ACC112 (cell line): ENCODE measurements around the gene UBXN11.

Experiments
- H2AFZ ChIP-seq: fragments of 200-600 bp; sonication (generic); one replicate; pipeline ENCODE4 v1.6.0; 2017; ENCODE audit warnings: antibody characterized with exemption, low read length; ENCODE audit not compliant: unreplicated experiment
- H3K27ac ChIP-seq: fragments of 200-600 bp; sonication (generic); 2 replicates; pipeline ENCODE4 v1.5.1; 2014; ENCODE audit warnings: low read depth, mild to moderate bottlenecking, antibody characterized with exemption, low read length, moderate library complexity
- H3K27me3 ChIP-seq: fragments of 200-600 bp; sonication (generic); 2 replicates; pipeline ENCODE4 v1.6.1; 2014; ENCODE audit warnings: mild to moderate bottlenecking, antibody characterized with exemption, low read length, moderate library complexity, mixed read lengths; ENCODE audit not compliant: insufficient read depth
- H3K36me3 ChIP-seq: fragments of 200-600 bp; sonication (generic); 2 replicates; pipeline ENCODE4 v1.6.1; 2016; ENCODE audit warnings: mild to moderate bottlenecking, antibody characterized with exemption, low read length, moderate library complexity, mixed read lengths; ENCODE audit not compliant: insufficient read depth
- H3K4me1 ChIP-seq: fragments of 200-600 bp; sonication (generic); one replicate; pipeline ENCODE4 v1.6.1; 2016; ENCODE audit warnings: low read length, mixed read lengths; ENCODE audit not compliant: insufficient read depth, unreplicated experiment, control insufficient read depth
- H3K4me3 ChIP-seq: fragments of 200-600 bp; sonication (generic); 2 replicates; pipeline ENCODE4 v1.5.1; 2014; ENCODE audit warnings: mild to moderate bottlenecking, low read depth, low read length
- H3K79me2 ChIP-seq: fragments of 200-600 bp; sonication (generic); one replicate; pipeline ENCODE4 v1.6.0; 2016; ENCODE audit warnings: low read length; ENCODE audit not compliant: control insufficient read depth, unreplicated experiment, insufficient read depth

UBXN11 gene

GRCh38 chr1:26283279-26283853 lies 23.1 kb downstream of the UBXN11 start:
- Histone ChIP-seq H3K27ac (peak overlapping the region; percentile 83), H3K4me3 (no peak overlapping the region), H3K27me3 (no peaks in the 10 kb centered on the region), H3K79me2 (peaks cover 40% of the 10 kb centered on the region), H2AFZ (no peak overlapping the region), H3K36me3 (no peaks in the 10 kb centered on the region), H3K4me1 (peaks cover 85% of the 10 kb centered on the region)

- H3K36me3 ChIP-seq: peaks cover 2% of the 10 kb centered on the region; the same call in 1 of the 2 replicates
- H2AFZ ChIP-seq: no peak overlapping the region
- H3K4me1 ChIP-seq: peaks cover 87% of the 10 kb centered on the region
- H3K4me3 ChIP-seq: peak overlapping the region; percentile 90
- H3K27ac ChIP-seq: peak overlapping the region; percentile 89
- no peaks in the 10 kb centered on the region for H3K27me3 ChIP-seq
- H3K79me2 ChIP-seq: peaks cover 40% of the 10 kb centered on the region
Observed at GRCh38 chr1:26282401-26282918, 24.0 kb downstream of the UBXN11 start.

GRCh38 chr1:26281971-26282370 lies 24.5 kb downstream of the UBXN11 start:
- peak overlapping the region; percentile 89 for H3K27ac ChIP-seq
- H3K27me3 ChIP-seq: no peaks in the 10 kb centered on the region
- peaks cover 40% of the 10 kb centered on the region for H3K79me2 ChIP-seq
- H2AFZ ChIP-seq: no peak overlapping the region
- peaks cover 87% of the 10 kb centered on the region for H3K4me1 ChIP-seq
- peaks cover 5% of the 10 kb centered on the region; the same call in 1 of the 2 replicates for H3K36me3 ChIP-seq
- peak overlapping the region; percentile 90 for H3K4me3 ChIP-seq

- H3K4me3 ChIP-seq: peak overlapping the region; percentile 90
- peaks cover 10% of the 10 kb centered on the region; the same call in 1 of the 2 replicates for H3K36me3 ChIP-seq
- H3K27me3 ChIP-seq: no peaks in the 10 kb centered on the region
- no peak overlapping the region for H2AFZ ChIP-seq
- H3K27ac ChIP-seq: peak overlapping the region; percentile 89
- peaks cover 40% of the 10 kb centered on the region for H3K79me2 ChIP-seq
- peaks cover 87% of the 10 kb centered on the region for H3K4me1 ChIP-seq
Observed at GRCh38 chr1:26281091-26281958, 25.1 kb downstream of the UBXN11 start.

GRCh38 chr1:26280333-26281042 lies 25.9 kb downstream of the UBXN11 start:
- H2AFZ ChIP-seq: no peak overlapping the region
- peaks cover 40% of the 10 kb centered on the region for H3K79me2 ChIP-seq
- H3K4me3 ChIP-seq: peak overlapping the region; percentile 90
- peaks cover 89% of the 10 kb centered on the region for H3K4me1 ChIP-seq
- no peaks in the 10 kb centered on the region for H3K27me3 ChIP-seq
- H3K27ac ChIP-seq: peak overlapping the region; percentile 89
- peaks cover 10% of the 10 kb centered on the region; the same call in 1 of the 2 replicates for H3K36me3 ChIP-seq

GRCh38 chr1:26279456-26280332 lies 26.7 kb downstream of the UBXN11 start, which contains the start of gene SH3BGRL3:
SH3BGRL3 (plus strand) TSS chr1:26280086; CDS start chr1:26280156, 70 bp downstream.
- Histone ChIP-seq H3K4me1 (peaks cover 89% of the 10 kb centered on the region), H3K27me3 (no peaks in the 10 kb centered on the region), H2AFZ (no peak within 1 kb of the TSS), H3K4me3 (peak within 1 kb of the TSS; percentile 90), H3K79me2 (peaks cover 40% of the 10 kb centered on the region), H3K27ac (peak within 1 kb of the TSS; percentile 89), H3K36me3 (peaks cover 10% of the 10 kb centered on the region; the same call in 1 of the 2 replicates)

GRCh38 chr1:26278724-26279455 lies 27.5 kb downstream of the UBXN11 start:
- Histone ChIP-seq H3K27me3 (no peaks in the 10 kb centered on the region), H3K27ac (peak overlapping the region; percentile 89), H3K36me3 (peaks cover 10% of the 10 kb centered on the region; the same call in 1 of the 2 replicates), H3K4me1 (peaks cover 87% of the 10 kb centered on the region), H3K4me3 (peak overlapping the region; percentile 90), H3K79me2 (peaks cover 40% of the 10 kb centered on the region), H2AFZ (no peak overlapping the region)

GRCh38 chr1:26278303-26278702 lies 28.1 kb downstream of the UBXN11 start:
- peak overlapping the region; percentile 89 for H3K27ac ChIP-seq
- peak overlapping the region; percentile 90 for H3K4me3 ChIP-seq
- peaks cover 10% of the 10 kb centered on the region; the same call in 1 of the 2 replicates for H3K36me3 ChIP-seq
- H3K4me1 ChIP-seq: peaks cover 81% of the 10 kb centered on the region
- peaks cover 36% of the 10 kb centered on the region for H3K79me2 ChIP-seq
- no peaks in the 10 kb centered on the region for H3K27me3 ChIP-seq
- no peak overlapping the region for H2AFZ ChIP-seq

- peaks cover 30% of the 10 kb centered on the region for H3K79me2 ChIP-seq
- H3K4me3 ChIP-seq: peak overlapping the region; percentile 18; the same call in 1 of the 2 replicates
- H3K27me3 ChIP-seq: no peaks in the 10 kb centered on the region
- no peak overlapping the region for H2AFZ ChIP-seq
- H3K4me1 ChIP-seq: peaks cover 76% of the 10 kb centered on the region
- H3K36me3 ChIP-seq: peaks cover 10% of the 10 kb centered on the region; the same call in 1 of the 2 replicates
- H3K27ac ChIP-seq: peak overlapping the region; percentile 89
Observed at GRCh38 chr1:26277719-26278118, 28.7 kb downstream of the UBXN11 start.
